ENCODE measurements around the gene VPS33B. TPM values are rescaled to one million over a fixed set of nuclear protein-coding genes. Genes with fewer than 3 reads are reported as not detected.
"Not testable (repeated sequence)": the region's sequence is repeated elsewhere in the genome, so short reads cannot be mapped to it uniquely, and the experiment has no call there.

VPS33B gene
- total RNA-seq, 2 experiments from 2014 or later, result 26.4 to 26.5 TPM

GRCh38 chr15:91050128-91050455 lies 27.7 kb upstream of the VPS33B start:
- Mint-ChIP-seq H3K27ac (no peak overlapping the region), H3K4me3 (no peak overlapping the region), H3K27me3 (peaks cover 13% of the 10 kb centered on the region), H3K9me3 (peaks cover 5% of the 10 kb centered on the region), H3K36me3 (no peaks in the 10 kb centered on the region), H3K4me1 (ENCODE audit: low read depth) (peaks cover 16% of the 10 kb centered on the region)
- no peak for DNase-seq
- ChIA-PET POLR2A (interaction anchor here (1.0 kb wide), 1 partner anchor 28 kb away, joined by 4 read pairs; no protein-coding TSS in a partner anchor), CTCF (interaction anchor here (0.6 to 3.3 kb wide), 12 partner anchors 16 to 222 kb away, joined by 3 to 32 read pairs (median 6); partner anchors contain the start of genes FURIN, HDDC3, MAN2A2 and RCCD1)
- intact Hi-C loops (cut with micrococcal nuclease), result no loop called here

- H3K27me3 Mint-ChIP-seq, result peaks cover 9% of the 10 kb centered on the region
- no peak overlapping the region for H3K4me3 Mint-ChIP-seq
- DNase-seq, result peak; percentile 72
- CTCF ChIA-PET, result interaction anchor here (0.6 to 3.3 kb wide), 14 partner anchors 16 to 222 kb away, joined by 3 to 32 read pairs (median 6); partner anchors contain the start of genes FURIN, HDDC3, MAN2A2 and RCCD1
- H3K27ac Mint-ChIP-seq, result no peak overlapping the region
- no peaks in the 10 kb centered on the region for H3K36me3 Mint-ChIP-seq
- POLR2A ChIA-PET, result interaction anchor here (1.0 kb wide), 1 partner anchor 28 kb away, joined by 4 read pairs; no protein-coding TSS in a partner anchor
- H3K9me3 Mint-ChIP-seq, result peaks cover 5% of the 10 kb centered on the region
- H3K4me1 Mint-ChIP-seq (ENCODE audit: low read depth), result peaks cover 16% of the 10 kb centered on the region
- intact Hi-C loops (cut with micrococcal nuclease), result loop anchor here (1.0 kb wide), 1 partner anchor 93 kb away; no protein-coding TSS in a partner anchor
Measured at GRCh38 chr15:91049378-91050127, 27.2 kb upstream of the VPS33B start.

- peaks cover 16% of the 10 kb centered on the region for H3K4me1 Mint-ChIP-seq (ENCODE audit: low read depth)
- POLR2A ChIA-PET, result no interaction called here
- H3K36me3 Mint-ChIP-seq, result no peaks in the 10 kb centered on the region
- H3K9me3 Mint-ChIP-seq, result peaks cover 5% of the 10 kb centered on the region
- no peak overlapping the region for H3K27ac Mint-ChIP-seq
- CTCF ChIA-PET, result no interaction called here
- H3K27me3 Mint-ChIP-seq, result peaks cover 2% of the 10 kb centered on the region
- DNase-seq, result no peak
- no peak overlapping the region for H3K4me3 Mint-ChIP-seq
- intact Hi-C loops (cut with micrococcal nuclease), result no loop called here
Measured at GRCh38 chr15:91047545-91048199, 25.3 kb upstream of the VPS33B start.

- POLR2A ChIA-PET; H3K36me3 Mint-ChIP-seq; H3K27ac Mint-ChIP-seq; intact Hi-C loops (cut with micrococcal nuclease); H3K27me3 Mint-ChIP-seq; DNase-seq; H3K9me3 Mint-ChIP-seq; CTCF ChIA-PET; H3K4me3 Mint-ChIP-seq: not testable (repeated sequence)
- peaks cover 18% of the 10 kb centered on the region for H3K4me1 Mint-ChIP-seq (ENCODE audit: low read depth)
Measured at GRCh38 chr15:91046056-91046455, 23.7 kb upstream of the VPS33B start.

- H3K4me1 Mint-ChIP-seq (ENCODE audit: low read depth), result peaks cover 22% of the 10 kb centered on the region
- H3K36me3 Mint-ChIP-seq, result no peaks in the 10 kb centered on the region
- peaks cover 5% of the 10 kb centered on the region for H3K9me3 Mint-ChIP-seq
- no peak for DNase-seq
- POLR2A ChIA-PET, result no interaction called here
- intact Hi-C loops (cut with micrococcal nuclease), result no loop called here
- H3K27me3 Mint-ChIP-seq, result no peaks in the 10 kb centered on the region
- CTCF ChIA-PET, result no interaction called here
- H3K27ac Mint-ChIP-seq, result no peak overlapping the region
- H3K4me3 Mint-ChIP-seq, result no peak overlapping the region
Measured at GRCh38 chr15:91045065-91045464, 22.7 kb upstream of the VPS33B start.

- DNase-seq, result no peak
- Mint-ChIP-seq H3K4me3 (no peak overlapping the region), H3K27me3 (no peaks in the 10 kb centered on the region), H3K4me1 (ENCODE audit: low read depth) (peaks cover 17% of the 10 kb centered on the region), H3K9me3 (peaks cover 5% of the 10 kb centered on the region), H3K36me3 (no peaks in the 10 kb centered on the region), H3K27ac (no peak overlapping the region)
- intact Hi-C loops (cut with micrococcal nuclease), result no loop called here
- CTCF ChIA-PET, result interaction anchor here (1.2 kb wide), 1 partner anchor 10 kb away, joined by 6 read pairs; no protein-coding TSS in a partner anchor
- POLR2A ChIA-PET, result no interaction called here
Measured at GRCh38 chr15:91043202-91043874, 20.9 kb upstream of the VPS33B start.

- DNase-seq, result no peak
- no peak overlapping the region for H3K27ac Mint-ChIP-seq
- H3K27me3 Mint-ChIP-seq, result no peaks in the 10 kb centered on the region
- H3K9me3 Mint-ChIP-seq, result no peaks in the 10 kb centered on the region
- no peaks in the 10 kb centered on the region for H3K36me3 Mint-ChIP-seq
- H3K4me1 Mint-ChIP-seq (ENCODE audit: low read depth), result peaks cover 6% of the 10 kb centered on the region
- ChIA-PET POLR2A (no interaction called here), CTCF (interaction anchor here (1.0 kb wide), 1 partner anchor 8 kb away, joined by 3 read pairs; no protein-coding TSS in a partner anchor)
- H3K4me3 Mint-ChIP-seq, result no peak overlapping the region
- intact Hi-C loops (cut with micrococcal nuclease), result no loop called here
Measured at GRCh38 chr15:91040856-91041255, 18.5 kb upstream of the VPS33B start.

- no peaks in the 10 kb centered on the region for H3K27me3 Mint-ChIP-seq
- ChIA-PET POLR2A (no interaction called here), CTCF (interaction anchor here (0.6 kb wide), 1 partner anchor 91 kb away, joined by 3 read pairs; no protein-coding TSS in a partner anchor)
- no peak for DNase-seq
- H3K9me3 Mint-ChIP-seq, result no peaks in the 10 kb centered on the region
- H3K4me1 Mint-ChIP-seq (ENCODE audit: low read depth), result peaks cover 6% of the 10 kb centered on the region
- no peaks in the 10 kb centered on the region for H3K36me3 Mint-ChIP-seq
- intact Hi-C loops (cut with micrococcal nuclease), result no loop called here
- H3K4me3 Mint-ChIP-seq, result no peak overlapping the region
- H3K27ac Mint-ChIP-seq, result no peak overlapping the region
Measured at GRCh38 chr15:91039996-91040395, 17.6 kb upstream of the VPS33B start.

GRCh38 chr15:91032919-91033803 lies 10.8 kb upstream of the VPS33B start:
- ChIA-PET CTCF (interaction anchor here (0.8 to 3.1 kb wide), 20 partner anchors 8 to 741 kb away, joined by 3 to 31 read pairs (median 4); partner anchors contain the start of genes HDDC3, RCCD1, UNC45A and VPS33B), POLR2A (interaction anchor here (1.2 kb wide), 1 partner anchor 10 kb away, joined by 4 read pairs; the partner anchor contains the start of gene VPS33B)
- Mint-ChIP-seq H3K4me3 (no peak overlapping the region), H3K4me1 (ENCODE audit: low read depth) (peaks cover 4% of the 10 kb centered on the region), H3K36me3 (no peaks in the 10 kb centered on the region), H3K9me3 (no peaks in the 10 kb centered on the region), H3K27me3 (no peaks in the 10 kb centered on the region), H3K27ac (no peak overlapping the region)
- peak; percentile 77 for DNase-seq
- intact Hi-C loops (cut with micrococcal nuclease), result loop anchor here (1.0 kb wide), 1 partner anchor 77 kb away; no protein-coding TSS in a partner anchor

GRCh38 chr15:91031796-91032195 lies 9.4 kb upstream of the VPS33B start:
- Mint-ChIP-seq H3K27me3 (no peaks in the 10 kb centered on the region), H3K27ac (no peak overlapping the region), H3K4me1 (ENCODE audit: low read depth) (peaks cover 4% of the 10 kb centered on the region), H3K4me3 (no peak overlapping the region), H3K36me3 (no peaks in the 10 kb centered on the region), H3K9me3 (no peaks in the 10 kb centered on the region)
- intact Hi-C loops (cut with micrococcal nuclease), result no loop called here
- CTCF ChIA-PET, result interaction anchor here (2.8 to 3.1 kb wide), 2 partner anchors 74 to 99 kb away, joined by 14 to 31 read pairs; partner anchors contain the start of gene HDDC3
- POLR2A ChIA-PET, result no interaction called here
- no peak for DNase-seq

- Mint-ChIP-seq H3K4me1 (ENCODE audit: low read depth) (peaks cover 7% of the 10 kb centered on the region), H3K9me3 (no peaks in the 10 kb centered on the region), H3K27me3 (no peaks in the 10 kb centered on the region), H3K36me3 (no peaks in the 10 kb centered on the region), H3K27ac (no peak overlapping the region), H3K4me3 (no peak overlapping the region)
- ChIA-PET POLR2A (no interaction called here), CTCF (interaction anchor here (1.3 kb wide), 1 partner anchor 71 kb away, joined by 6 read pairs; no protein-coding TSS in a partner anchor)
- no peak for DNase-seq
- intact Hi-C loops (cut with micrococcal nuclease), result loop anchor here (10.0 kb wide), 1 partner anchor 827 kb away; the partner anchor contains the start of gene SLCO3A1
Measured at GRCh38 chr15:91027677-91028076, 5.3 kb upstream of the VPS33B start.
